M059J (cell line): ENCODE results near the gene ABHD4. TPM values are rescaled to one million over a fixed set of nuclear protein-coding genes. Genes with fewer than 3 reads are reported as not detected.

Source experiments
- total RNA-seq: library from RNA; depleted of rRNA; stranded (reverse); fragments of >200 nt; shearing (Covaris generic); gene quantifications from 2 replicates; pipeline ENCODE4 v1.2.3, GENCODE V29; 2014; rRNA removed

The ABHD4 gene
- total RNA-seq, 1 experiment from 2014 or later: 30.5 TPM

Other genes starting within 250 kb of the ABHD4 start
- gene DAD1, start 9.1 kb upstream of the ABHD4 start, total RNA-seq: 515 and 811 TPM in 2 replicates
- gene OR6J1, start 46.1 kb downstream of the ABHD4 start, total RNA-seq: not detected in 2 replicates
- 77.4 and 89.0 TPM in 2 replicates for gene OXA1L, start 168.4 kb downstream of the ABHD4 start, total RNA-seq
- 2.6 and 3.6 TPM in 2 replicates for gene SLC7A7, start 217.1 kb downstream of the ABHD4 start, total RNA-seq
- gene MRPL52, start 231.6 kb downstream of the ABHD4 start, total RNA-seq: 54.5 and 325 TPM in 2 replicates
- 251 and 313 TPM in 2 replicates for gene MMP14, start 238.3 kb downstream of the ABHD4 start, total RNA-seq